NCI-H446 (cell line): ENCODE results near the gene AMY1C.
"Not testable (repeated sequence)": the region's sequence is repeated elsewhere in the genome, so short reads cannot be mapped to it uniquely, and the experiment has no call there.

Experiments used
- DNase-seq, 2 experiments: peaks; one replicate each; lab custom pipeline; 2025; lab: John Stamatoyannopoulos, UW

The AMY1C gene

GRCh38 chr1:103749598-103749997, at the start of gene AMY1C:
AMY1C (plus strand) TSS chr1:103749898; CDS start chr1:103750470, 572 bp downstream.
- not testable (repeated sequence) for DNase-seq

GRCh38 chr1:103700669-103701068, 49.0 kb upstream of the AMY1C start:
- not testable (repeated sequence) for DNase-seq

- DNase-seq, result not testable (repeated sequence)
Measured at GRCh38 chr1:103701256-103701655, 48.4 kb upstream of the AMY1C start.

GRCh38 chr1:103707670-103708069, 42.0 kb upstream of the AMY1C start:
- not testable (repeated sequence) for DNase-seq

- DNase-seq, result not testable (repeated sequence)
Measured at GRCh38 chr1:103710381-103710780, 39.3 kb upstream of the AMY1C start.

GRCh38 chr1:103717404-103717803, 32.3 kb upstream of the AMY1C start:
- DNase-seq, result not testable (repeated sequence)

- not testable (repeated sequence) for DNase-seq
Measured at GRCh38 chr1:103721473-103721872, 28.2 kb upstream of the AMY1C start.

- not testable (repeated sequence) for DNase-seq
Measured at GRCh38 chr1:103735334-103735733, 14.4 kb upstream of the AMY1C start.

- not testable (repeated sequence) for DNase-seq
Measured at GRCh38 chr1:103738031-103738430, 11.7 kb upstream of the AMY1C start.

- DNase-seq, result not testable (repeated sequence)
Measured at GRCh38 chr1:103744449-103744848, 5.2 kb upstream of the AMY1C start.

- not testable (repeated sequence) for DNase-seq
Measured at GRCh38 chr1:103745040-103745439, 4.7 kb upstream of the AMY1C start.

GRCh38 chr1:103748273-103748672, 1.4 kb upstream of the AMY1C start:
- not testable (repeated sequence) for DNase-seq

- DNase-seq, result no peak
Measured at GRCh38 chr1:103761896-103762295, 12.2 kb downstream of the AMY1C start.

- DNase-seq, result no peak
Measured at GRCh38 chr1:103779932-103780331, 30.2 kb downstream of the AMY1C start.

- DNase-seq, result no peak
Measured at GRCh38 chr1:103783944-103784377, 34.3 kb downstream of the AMY1C start.

- peak; percentile 62 to 72 for DNase-seq
Measured at GRCh38 chr1:103788377-103788776, 38.7 kb downstream of the AMY1C start.

GRCh38 chr1:103790172-103790571, 40.5 kb downstream of the AMY1C start:
- no peak for DNase-seq
